ENCODE results near the gene TMEM272. TPM values are rescaled to one million over a fixed set of nuclear protein-coding genes. Genes with fewer than 3 reads are reported as not detected.

Gene TMEM272, protein sequence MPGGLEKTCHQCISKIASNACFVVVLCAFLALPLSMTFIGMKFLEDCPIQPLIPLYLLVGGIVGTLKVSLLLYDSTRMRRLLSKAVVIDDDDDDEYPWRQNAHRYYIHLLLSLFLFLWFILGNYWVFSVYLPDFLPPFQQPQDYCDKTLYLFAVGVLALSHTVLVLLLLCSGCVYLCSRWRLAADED
- total RNA-seq, result not detected in 2 replicates

DNA sequence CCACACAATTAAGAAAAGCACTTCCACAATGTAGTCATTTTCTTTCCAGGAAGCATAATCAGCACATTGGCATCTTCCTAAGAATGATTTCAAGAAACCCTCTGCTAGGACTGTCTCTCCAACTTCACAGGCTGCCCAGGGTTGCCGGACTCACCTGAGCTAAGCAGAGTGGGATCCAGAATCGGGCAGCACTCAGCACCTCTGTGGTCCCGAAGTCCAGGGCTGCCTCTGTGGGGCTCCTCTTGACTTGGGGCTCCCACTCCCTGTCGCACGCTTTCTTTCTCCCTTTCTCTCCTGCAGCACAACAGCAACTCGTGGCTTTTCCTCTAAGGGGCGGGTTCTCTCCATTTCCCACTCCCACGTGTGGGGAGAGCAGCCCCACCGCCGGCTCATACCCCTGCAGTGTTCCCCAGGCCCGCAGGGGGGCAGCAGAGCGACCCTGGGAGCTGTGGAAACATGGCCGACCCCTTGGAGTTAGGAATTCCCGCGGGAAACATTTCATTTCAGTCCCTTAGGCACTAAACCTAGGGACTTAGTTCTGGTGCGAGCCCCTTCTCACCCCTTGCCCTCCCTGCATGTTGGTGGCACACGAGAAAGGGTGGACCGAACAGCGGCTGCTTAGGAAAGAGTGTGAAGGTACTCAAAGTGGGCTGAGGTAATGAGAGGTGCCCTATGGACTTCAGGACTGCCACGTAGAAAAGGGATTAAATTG lies at the start of gene TMEM272:
TMEM272 (minus strand) TSS at position 316 of the 712 bp plus-strand sequence. CDS start 6,647 bp downstream, outside the sequence.

GRCh38 chr13:51861723-51862300 lies 16.8 kb upstream of the TMEM272 start, which contains the start of gene CCDC70:
Gene CCDC70, plus strand, starts transcription at chr13:51861969. Its CDS starts 3,443 bp downstream, at chr13:51865412.

GRCh38 chr13:51803422-51804294 lies 41.3 kb downstream of the TMEM272 start, which contains the start of gene DHRS12:
Gene DHRS12, minus strand, starts transcription at chr13:51804163. Its CDS starts 4,504 bp downstream, at chr13:51799659.

Other genes with a start within 250 kb of the TMEM272 start
- 4.3 and 6.4 TPM in 2 replicates for gene DHRS12, start 41.0 kb downstream of the TMEM272 start, total RNA-seq
- not detected in 2 replicates for gene CCDC70, start 16.8 kb upstream of the TMEM272 start, total RNA-seq
- 1.8 and 1.9 TPM in 2 replicates for gene ATP7B, start 166.3 kb upstream of the TMEM272 start, total RNA-seq
- 33.3 and 46.0 TPM in 2 replicates for gene ALG11, start 167.2 kb upstream of the TMEM272 start, total RNA-seq
- gene UTP14C, start 179.5 kb upstream of the TMEM272 start, total RNA-seq, result 19.2 and 20.1 TPM in 2 replicates

Data from articular chondrocyte of knee joint (primary cell).